ENCODE results near the gene GALM. TPM values are rescaled to one million over a fixed set of nuclear protein-coding genes. Genes with fewer than 3 reads are reported as not detected.

GALM gene
- total and polyA plus RNA-seq, 2 of the 8 experiments (the other 6 are each of a cell fraction or from before 2014, with no cell fraction given): 9.9 to 13.1 TPM

DNA sequence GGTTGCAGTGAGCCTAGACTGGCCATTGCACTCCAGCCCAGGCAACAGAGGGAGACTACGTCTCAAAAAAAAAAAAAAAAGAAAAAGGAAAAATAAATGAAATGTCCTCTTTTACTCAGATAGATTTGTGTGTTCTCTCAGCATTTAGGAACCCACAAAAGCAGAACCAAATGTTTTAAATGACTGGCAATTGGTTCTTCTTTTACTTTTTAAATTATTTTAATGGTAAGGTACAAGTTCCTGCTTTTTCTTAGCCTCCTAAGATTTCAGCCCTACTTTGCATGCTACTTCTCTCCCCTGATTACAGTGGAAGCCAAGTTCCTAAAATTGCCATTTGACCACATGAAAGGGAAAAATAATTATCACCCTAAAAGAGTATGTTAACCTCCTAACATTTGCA, 61.7 kb downstream of the GALM start:
- Histone ChIP-seq H3K14ac (ENCODE audit: insufficient read length) (no peak overlapping the region), H3K9me3 (ENCODE audit: insufficient read depth in 2 of 2, low read depth in 1 of 2, low read length in 1 of 2) (no peaks in the 10 kb centered on the region), H3K27ac (ENCODE audit: low read depth, low read length) (no peak overlapping the region), H3K4ac (replicated peaks; ENCODE audit: insufficient read length, low read depth, low read length) (no peak overlapping the region), H4K91ac (replicated peaks; ENCODE audit: insufficient read length, low read length) (no peak overlapping the region), H3K56ac (replicated peaks; ENCODE audit: insufficient read length, low read depth, low read length) (no peak overlapping the region), H2BK5ac (ENCODE audit: low read depth, low read length) (no peak overlapping the region), H3K18ac (ENCODE audit: extremely low read depth, low read length) (no peak overlapping the region), H3K23me2 (ENCODE audit: low read depth, low read length) (no peaks in the 10 kb centered on the region), H2BK12ac (ENCODE audit: low read depth, low read length) (no peak overlapping the region), H3K27me3 (replicated peaks in 1 of 4; ENCODE audit: control insufficient read depth in 3 of 4, extremely low read depth in 1 of 4, insufficient read depth in 3 of 4, low read length in 3 of 4) (no peaks in the 10 kb centered on the region), H4K8ac (ENCODE audit: extremely low read depth, insufficient read depth, low read length) (no peak overlapping the region), H2BK15ac (ENCODE audit: low read length) (no peak overlapping the region), H2BK120ac (replicated peaks; ENCODE audit: low read depth, low read length) (no peak overlapping the region), H3K4me1 (replicated peaks in 1 of 4; ENCODE audit: control insufficient read depth in 3 of 4, insufficient read depth in 4 of 4, low read length in 3 of 4) (no peaks in the 10 kb centered on the region), H3K4me3 (ENCODE audit: extremely low read depth in 1 of 4, insufficient read depth in 2 of 4, low read depth in 3 of 4, low read length in 4 of 4) (no peak overlapping the region), H2AK5ac (ENCODE audit: low read depth, low read length) (no peak overlapping the region), H3K23ac (ENCODE audit: insufficient read length) (no peak overlapping the region), H3K36me3 (ENCODE audit: control insufficient read depth in 2 of 4, insufficient read depth in 4 of 4, low read length in 3 of 4) (0 out of 8 replicates have a peak, but pooled peaks cover 0 to 3% (median 0%) of the 10 kb centered on the region in 4 experiments), H3K79me1 (ENCODE audit: low read depth, low read length) (no peaks in the 10 kb centered on the region), H3K79me2 (ENCODE audit: control insufficient read depth in 1 of 2, insufficient read depth in 2 of 2, low read length in 2 of 2) (no peaks in the 10 kb centered on the region), H3K9ac (replicated peaks in 1 of 4; ENCODE audit: extremely low read depth in 1 of 4, low read depth in 3 of 4, low read length in 3 of 4) (no peak overlapping the region), H4K20me1 (replicated peaks in 1 of 2; ENCODE audit: control insufficient read depth in 1 of 2, insufficient read depth in 2 of 2, low read length in 2 of 2) (no peaks in the 10 kb centered on the region), H2BK20ac (ENCODE audit: low read length) (no peak overlapping the region), H4K5ac (ENCODE audit: insufficient read length, low read depth, low read length) (no peak overlapping the region), H2AFZ (ENCODE audit: low read length) (no peak overlapping the region), H3K4me2 (ENCODE audit: insufficient read depth in 1 of 2, low read depth in 2 of 2, low read length in 2 of 2) (no peak overlapping the region)
- ChIA-PET POLR2A (ENCODE audit: partially characterized antibody) (interaction anchor here (24.3 kb wide), 1 partner anchor 21 kb away, joined by 486 read pairs; the partner anchor contains the start of gene SRSF7), CTCF (ENCODE audit: partially characterized antibody) (interaction anchor here (0.6 to 9.6 kb wide), 8 partner anchors 8 to 191 kb away, joined by 3 to 113 read pairs (median 4); no protein-coding TSS in a partner anchor)
- DNase-seq (ENCODE audit: low read depth in 1 of 2, low spot score in 2 of 2) (no peak), FAIRE-seq (no peak)
- WGBS, 2 experiments (ENCODE audit: extremely low coverage in 1 of 2, insufficient coverage in 1 of 2, insufficient read length in 1 of 2, insufficient replicate concordance in 2 of 2, low coverage in 1 of 2, low lambda C conversion rate in 2 of 2, missing lambda C conversion rate in 1 of 2): 100% methylated on average over 1 of the region's 1 CpG; no CpG with 5 or more reads in 1 of the 2 experiments
- TF ChIP-seq KDM5A (IDR thresholded peaks at IDR 0.05; ENCODE audit: low read length): no peak
- no peak for TF ChIP-seq JUN (IDR thresholded peaks at IDR 0.05; ENCODE audit: low read depth, low read length)
- TF ChIP-seq CHD1 (IDR thresholded peaks at IDR 0.05; ENCODE audit: low read depth, low read length): no peak
- no peak for TF ChIP-seq MAFK (IDR thresholded peaks at IDR 0.05; ENCODE audit: low read depth, low read length)
- TF ChIP-seq CHD2 (IDR thresholded peaks at IDR 0.05; ENCODE audit: low read length): no peak
- TF ChIP-seq SP4 (IDR thresholded peaks at IDR 0.05; ENCODE audit: low read length): no peak
- TF ChIP-seq YY1 (IDR thresholded peaks at IDR 0.05; ENCODE audit: low read depth, low read length): no peak
- no peak for TF ChIP-seq RXRA (IDR thresholded peaks at IDR 0.05; ENCODE audit: insufficient read depth, low read depth, low read length)
- TF ChIP-seq SIN3A (conservative IDR thresholded peaks at IDR 0.05 in 1 of 2, IDR thresholded peaks at IDR 0.05 in 1 of 2; ENCODE audit: low read depth in 1 of 2, low read length in 2 of 2): no peak
- TF ChIP-seq HDAC2 (IDR thresholded peaks at IDR 0.05; ENCODE audit: borderline replicate concordance in 1 of 2, low read depth in 2 of 2, low read length in 2 of 2): no peak
- no peak for TF ChIP-seq KDM1A (IDR thresholded peaks at IDR 0.05; ENCODE audit: borderline replicate concordance, low read length)
- no peak for TF ChIP-seq FOSL1 (IDR thresholded peaks at IDR 0.05; ENCODE audit: insufficient read depth, low read depth, low read length)
- no peak for TF ChIP-seq SP1 (IDR thresholded peaks at IDR 0.05; ENCODE audit: low read depth, low read length)
- TF ChIP-seq CTBP2 (IDR thresholded peaks at IDR 0.05; ENCODE audit: borderline replicate concordance, insufficient read depth, insufficient read length, low read length): no peak
- TF ChIP-seq POLR2A (IDR thresholded peaks at IDR 0.05; ENCODE audit: control extremely low read depth in 1 of 2, low read depth in 2 of 2, low read length in 2 of 2): no peak
